Caco-2 (cell line): ENCODE measurements around the gene EXOC2. TPM values are rescaled to one million over a fixed set of nuclear protein-coding genes. Genes with fewer than 3 reads are reported as not detected.

Experiments used
- BruUV-seq: library from RNA; stranded (reverse); fragments of 400-500 nt; replicated peaks from 2 replicates; lab custom pipeline; 2021; lab: Mats Ljungman, UMichigan
- CTCF ChIA-PET: fragments of 300-600 bp; sonication (Branson Sonifier 250); formaldehyde crosslinking; loops from one replicate; lab custom pipeline; 2022; ENCODE audit warnings: antibody characterized with exemption; lab: Charles Lee
- POLR2A ChIA-PET: fragments of 300-600 bp; sonication (Branson Sonifier 250); formaldehyde crosslinking; loops from one replicate; lab custom pipeline; 2022; ENCODE audit warnings: antibody characterized with exemption; lab: Charles Lee
- DNase-seq, 2 experiments: peaks; one replicate each; pipeline versions ENCODE4 v3.0.0 to v3.0.0-alpha.2; 2020 to 2022
- H3K27me3 ChIP-seq: replicated peaks from 2 replicates; pipeline ENCODE4 v1.6.0; 2011; ENCODE audit warnings: low read length; ENCODE audit not compliant: control insufficient read depth, insufficient read depth
- H3K36me3 ChIP-seq: 2 replicates; pipeline ENCODE4 v1.5.1; 2011; ENCODE audit warnings: low read length; ENCODE audit not compliant: control insufficient read depth, insufficient read depth
- H3K4me1 ChIP-seq: fragments of 250-450 bp; sonication (Bioruptor Pico); 2 replicates; pipeline ENCODE4 v1.5.1; 2020; ENCODE audit warnings: mild to moderate bottlenecking
- H3K4me3 ChIP-seq: 2 replicates; pipeline ENCODE4 v1.5.1; 2011; ENCODE audit warnings: low read depth, mild to moderate bottlenecking, control low read depth, low read length
- H3K9me3 ChIP-seq: fragments of 250-450 bp; sonication (Bioruptor Pico); 2 replicates; pipeline ENCODE4 v1.5.1; 2020; ENCODE audit warnings: mild to moderate bottlenecking, moderate library complexity
- H3K27ac Mint-ChIP-seq: one replicate; pipeline ENCODE4 v1.8.0; 2022; ENCODE audit warnings: mixed read lengths; ENCODE audit not compliant: unreplicated experiment
- H3K27me3 Mint-ChIP-seq: one replicate; pipeline ENCODE4 v1.8.0; 2022; ENCODE audit warnings: mixed read lengths; ENCODE audit not compliant: insufficient read depth, unreplicated experiment
- H3K36me3 Mint-ChIP-seq: one replicate; pipeline ENCODE4 v1.8.0; 2022; ENCODE audit warnings: mild to moderate bottlenecking, mixed read lengths; ENCODE audit not compliant: insufficient read depth, unreplicated experiment
- H3K4me1 Mint-ChIP-seq: one replicate; pipeline ENCODE4 v1.8.0; 2022; ENCODE audit warnings: low read depth, mixed read lengths; ENCODE audit not compliant: unreplicated experiment
- H3K4me3 Mint-ChIP-seq: one replicate; pipeline ENCODE4 v1.8.0; 2022; ENCODE audit warnings: mild to moderate bottlenecking, moderate library complexity, mixed read lengths; ENCODE audit not compliant: unreplicated experiment
- H3K9me3 Mint-ChIP-seq: one replicate; pipeline ENCODE4 v1.8.0; 2022; ENCODE audit warnings: mixed read lengths; ENCODE audit not compliant: unreplicated experiment
- CTCF ChIP-seq, 2 experiments: fragments of 200-600 bp in 1 of 2; IDR thresholded peaks; 1 replicate in 1 of 2; 2 replicates in 1 of 2; pipeline versions ENCODE4 v1.5.1 to v1.8.0; 2011 to 2022; ENCODE audit warnings: antibody characterized with exemption in 1 of 2, control low read depth in 1 of 2, inconsistent platforms in 1 of 2, low read depth in 1 of 2, low read length in 1 of 2, mild to moderate bottlenecking in 1 of 2, moderate library complexity in 1 of 2; ENCODE audit not compliant: insufficient read depth in 1 of 2, severe bottlenecking in 1 of 2, unreplicated experiment in 1 of 2
- intact Hi-C: fragments of 100-400 bp; cut with micrococcal nuclease; formaldehyde crosslinking; loops from one replicate; pipeline ENCODE4 v1.10.0; 2022; ENCODE audit not compliant: unreplicated experiment
- total RNA-seq: library from RNA; stranded (reverse); gene quantifications from 2 replicates; pipeline ENCODE4 v1.2.3, GENCODE V29; 2022

The EXOC2 gene
- total RNA-seq, 1 experiment from 2014 or later: 21.4 TPM

GRCh38 chr6:456887-457286, 236.1 kb downstream of the EXOC2 start:
- Histone ChIP-seq H3K9me3 (no peaks in the 10 kb centered on the region; the same call in 1 of the 2 replicates), H3K36me3 (no peaks in the 10 kb centered on the region), H3K4me3 (no peak overlapping the region), H3K27me3 (no peaks in the 10 kb centered on the region; the same call in 1 of the 2 replicates), H3K4me1 (no peaks in the 10 kb centered on the region)
- H3K4me3 Mint-ChIP-seq: no peak overlapping the region
- no peaks in the 10 kb centered on the region for H3K4me1 Mint-ChIP-seq
- ChIA-PET CTCF (no interaction called here), POLR2A (no interaction called here)
- DNase-seq: no peak
- peaks cover 21% of the 10 kb centered on the region for H3K27me3 Mint-ChIP-seq
- H3K27ac Mint-ChIP-seq: no peak overlapping the region
- no peaks in the 10 kb centered on the region for H3K9me3 Mint-ChIP-seq
- TF ChIP-seq CTCF (IDR thresholded peaks at IDR 0.05; ENCODE audit: insufficient read depth in 1 of 2, low read depth in 1 of 2, low read length in 1 of 2, severe bottlenecking in 1 of 2, unreplicated experiment in 1 of 2): no peak
- intact Hi-C loops: no loop called here
- H3K36me3 Mint-ChIP-seq: no peaks in the 10 kb centered on the region
- BruUV-seq: no TSS peak

GRCh38 chr6:456358-456867, 236.5 kb downstream of the EXOC2 start:
- H3K4me3 Mint-ChIP-seq: no peak overlapping the region

GRCh38 chr6:455835-456234, 237.1 kb downstream of the EXOC2 start:
- no peak for TF ChIP-seq CTCF (IDR thresholded peaks at IDR 0.05; ENCODE audit: insufficient read depth in 1 of 2, low read depth in 1 of 2, low read length in 1 of 2, severe bottlenecking in 1 of 2, unreplicated experiment in 1 of 2)
- H3K36me3 ChIP-seq: no peaks in the 10 kb centered on the region
- Mint-ChIP-seq H3K36me3 (no peaks in the 10 kb centered on the region), H3K9me3 (no peaks in the 10 kb centered on the region), H3K27ac (no peak overlapping the region), H3K27me3 (peaks cover 21% of the 10 kb centered on the region), H3K4me1 (no peaks in the 10 kb centered on the region), H3K4me3 (no peak overlapping the region)
- no peaks in the 10 kb centered on the region; the same call in 1 of the 2 replicates for H3K9me3 ChIP-seq
- no TSS peak for BruUV-seq
- no peaks in the 10 kb centered on the region; the same call in 1 of the 2 replicates for H3K27me3 ChIP-seq
- ChIA-PET POLR2A (no interaction called here), CTCF (no interaction called here)
- no peak overlapping the region for H3K4me3 ChIP-seq
- no peaks in the 10 kb centered on the region for H3K4me1 ChIP-seq
- DNase-seq: no peak
- intact Hi-C loops: no loop called here

More at GRCh38 chr6:456358-456867, 236.5 kb downstream of the EXOC2 start:
- no peak for DNase-seq
- BruUV-seq: no TSS peak
- peaks cover 21% of the 10 kb centered on the region for H3K27me3 Mint-ChIP-seq
- no peaks in the 10 kb centered on the region for H3K9me3 Mint-ChIP-seq
- no peaks in the 10 kb centered on the region for H3K4me1 Mint-ChIP-seq
- intact Hi-C loops: no loop called here
- no peaks in the 10 kb centered on the region; the same call in 1 of the 2 replicates for H3K27me3 ChIP-seq
- no peaks in the 10 kb centered on the region; the same call in 1 of the 2 replicates for H3K9me3 ChIP-seq
- no peak for TF ChIP-seq CTCF (IDR thresholded peaks at IDR 0.05; ENCODE audit: insufficient read depth in 1 of 2, low read depth in 1 of 2, low read length in 1 of 2, severe bottlenecking in 1 of 2, unreplicated experiment in 1 of 2)
- POLR2A ChIA-PET: no interaction called here
- no peak overlapping the region for H3K4me3 ChIP-seq
- CTCF ChIA-PET: no interaction called here
- no peaks in the 10 kb centered on the region for H3K36me3 Mint-ChIP-seq
- H3K36me3 ChIP-seq: no peaks in the 10 kb centered on the region
- H3K4me1 ChIP-seq: no peaks in the 10 kb centered on the region
- no peak overlapping the region for H3K27ac Mint-ChIP-seq
